NCI-H2107 (cell line): ENCODE results near the gene COL5A1.
"Not testable (repeated sequence)": the region's sequence is repeated elsewhere in the genome, so short reads cannot be mapped to it uniquely, and the experiment has no call there.

Experiments
- DNase-seq: peaks from one replicate; lab custom pipeline; 2025; lab: John Stamatoyannopoulos, UW

COL5A1 gene

GRCh38 chr9:134707731-134708671 lies 66.4 kb downstream of the COL5A1 start:
- no peak for DNase-seq

- no peak for DNase-seq
Observed at GRCh38 chr9:134708672-134709038, 67.1 kb downstream of the COL5A1 start.

DNA sequence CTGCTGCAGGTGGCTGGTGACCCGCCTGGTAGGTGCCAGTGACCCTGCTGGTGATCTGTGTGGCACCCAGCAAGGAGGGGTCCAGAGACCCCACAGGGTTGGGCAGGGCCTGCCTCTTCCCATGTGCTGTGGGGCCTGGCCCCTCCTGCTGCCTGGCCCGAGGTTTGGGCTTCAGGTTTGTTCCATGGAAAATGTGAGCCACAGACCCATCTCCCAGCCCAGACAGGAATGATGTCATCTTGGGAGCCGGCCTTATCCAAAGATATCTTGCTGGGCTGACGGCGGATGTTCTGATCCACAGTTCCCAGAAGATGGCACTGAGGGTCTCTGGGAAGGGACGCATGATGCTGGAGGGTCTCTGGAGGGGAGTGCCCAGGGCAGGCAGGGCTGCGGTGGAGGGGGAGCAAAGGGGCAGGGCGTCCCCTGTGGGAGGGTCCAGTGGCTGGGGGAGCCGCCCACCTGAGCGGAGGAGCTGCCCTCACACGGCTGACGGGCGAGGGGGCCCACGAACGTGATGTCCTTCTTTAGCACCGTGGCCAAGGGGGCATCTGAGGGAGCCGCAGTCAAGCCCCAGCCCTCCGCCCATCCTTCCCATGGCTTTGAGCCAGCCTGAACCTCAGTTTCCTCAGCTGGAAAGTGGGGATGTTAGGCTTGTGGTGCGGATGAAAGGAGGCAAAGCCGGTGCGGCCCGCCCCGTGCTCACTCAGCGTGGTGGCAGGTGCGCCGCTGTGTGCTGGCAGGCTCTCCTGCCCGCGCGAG lies 68.1 kb downstream of the COL5A1 start:
- no peak for DNase-seq

DNA sequence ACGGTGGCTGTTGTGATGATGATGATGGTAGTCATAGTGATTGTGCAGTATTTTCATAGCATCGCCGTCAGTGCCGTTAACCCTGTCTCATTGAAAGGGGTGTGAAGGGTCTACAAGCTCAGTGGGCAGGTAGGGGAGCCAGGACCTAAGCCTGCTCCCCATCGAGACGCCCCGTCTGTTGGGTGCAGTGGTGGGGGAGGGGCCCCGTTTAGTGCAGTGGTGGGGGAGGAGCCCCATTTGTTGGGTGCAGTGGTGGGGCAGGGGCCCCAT lies 68.6 kb downstream of the COL5A1 start:
- no peak for DNase-seq

- no peak for DNase-seq
Observed at GRCh38 chr9:134710901-134711300, 69.3 kb downstream of the COL5A1 start.

- no peak for DNase-seq
Observed at GRCh38 chr9:134712243-134712642, 70.6 kb downstream of the COL5A1 start.

DNA sequence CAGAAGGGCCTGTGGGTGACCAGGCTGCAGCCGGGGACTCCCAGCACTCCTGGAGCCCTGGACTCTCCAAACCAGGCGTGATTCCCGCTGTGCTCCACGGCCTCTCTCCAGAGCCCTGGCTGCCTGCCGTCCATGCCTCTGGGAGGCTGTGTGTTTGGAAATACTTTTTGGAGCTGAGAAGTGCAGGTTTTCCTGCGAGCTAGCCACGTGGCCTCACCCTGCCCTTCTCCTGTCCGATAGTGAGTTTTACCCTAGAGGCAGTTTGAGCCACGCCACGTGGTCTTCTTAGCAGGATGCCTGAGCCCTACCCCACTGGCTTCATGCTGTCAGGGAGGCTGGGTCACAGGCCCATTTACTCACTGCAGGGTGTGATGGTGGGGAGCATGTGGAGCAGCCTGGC lies 71.3 kb downstream of the COL5A1 start:
- DNase-seq: no peak

- DNase-seq: not testable (repeated sequence)
Observed at GRCh38 chr9:134715536-134715935, 73.9 kb downstream of the COL5A1 start.

GRCh38 chr9:134716067-134716466 lies 74.5 kb downstream of the COL5A1 start:
- DNase-seq: no peak

DNA sequence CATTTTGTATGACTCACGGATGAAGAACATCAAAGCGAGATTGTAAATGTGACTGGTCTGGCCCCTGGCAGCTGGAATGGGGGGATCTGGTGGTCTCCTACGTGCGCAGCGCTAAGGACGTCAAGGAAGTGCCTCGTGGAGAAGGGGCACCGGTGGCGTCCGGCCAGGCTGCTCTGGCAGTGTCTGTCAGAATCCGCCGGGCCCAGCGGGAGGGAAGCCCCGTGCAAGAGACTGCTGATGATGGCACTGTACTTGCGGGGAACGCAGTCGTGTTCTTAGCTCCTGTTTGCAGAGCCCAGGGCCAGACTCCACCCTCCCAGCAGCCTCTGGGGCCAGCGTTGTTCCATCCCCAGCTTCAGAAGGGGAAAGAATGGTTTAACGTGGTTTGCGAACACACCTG lies 75.5 kb downstream of the COL5A1 start:
- no peak for DNase-seq

- no peak for DNase-seq
Observed at GRCh38 chr9:134717924-134718645, 76.5 kb downstream of the COL5A1 start.

GRCh38 chr9:134719331-134719730 lies 77.7 kb downstream of the COL5A1 start:
- DNase-seq: no peak

DNA sequence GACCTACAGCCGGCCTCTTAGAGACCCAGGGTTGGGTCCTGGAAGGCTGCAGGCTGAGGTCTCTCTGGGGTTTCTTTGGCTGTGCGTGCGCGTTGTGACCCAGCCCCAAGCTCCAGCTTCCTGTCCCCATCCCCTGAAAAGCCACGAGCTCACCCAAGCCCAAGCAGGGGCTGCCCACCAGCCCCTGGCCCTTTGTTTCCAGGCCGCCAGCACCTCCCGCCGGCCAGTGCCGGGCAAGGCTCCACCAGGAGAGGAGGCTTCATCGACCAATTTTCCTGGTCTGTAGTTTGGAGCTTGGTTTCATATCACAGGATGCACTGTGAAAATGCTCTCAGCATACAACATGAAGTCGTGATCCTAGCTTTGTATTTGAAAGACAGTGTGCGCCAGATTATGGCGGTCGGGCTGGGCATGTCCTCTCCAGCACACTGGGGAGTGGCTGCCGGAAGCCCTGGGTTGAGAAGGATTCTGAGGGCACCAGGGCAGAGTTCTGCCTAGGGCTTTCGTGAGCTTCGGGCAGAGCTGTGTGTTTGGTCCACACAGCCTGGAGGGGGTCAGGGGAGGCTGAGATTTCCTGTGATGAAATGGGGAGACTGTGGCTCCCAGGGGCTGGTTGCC lies 78.6 kb downstream of the COL5A1 start:
- DNase-seq: no peak

- no peak for DNase-seq
Observed at GRCh38 chr9:134720796-134721195, 79.2 kb downstream of the COL5A1 start.

DNA sequence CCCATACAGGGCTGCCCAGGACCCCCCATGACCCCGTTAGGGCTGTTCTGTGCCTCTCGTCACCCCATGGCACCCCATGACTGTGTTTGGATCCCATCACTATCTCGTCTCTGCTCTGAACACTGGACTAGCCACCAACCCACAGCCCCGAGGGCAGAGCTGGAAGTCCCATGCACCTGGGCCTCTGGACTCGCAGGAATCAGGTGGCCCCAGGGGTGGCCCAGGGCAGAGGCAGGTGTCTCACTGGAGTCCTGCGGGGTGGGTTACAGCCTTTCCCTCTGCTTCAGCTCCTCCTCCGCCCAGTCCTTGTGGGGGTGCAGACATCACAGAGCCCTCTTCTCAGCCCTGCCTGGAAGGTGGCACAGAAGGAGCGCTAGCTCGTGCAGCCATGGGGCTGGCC lies 79.7 kb downstream of the COL5A1 start:
- DNase-seq: no peak

DNA sequence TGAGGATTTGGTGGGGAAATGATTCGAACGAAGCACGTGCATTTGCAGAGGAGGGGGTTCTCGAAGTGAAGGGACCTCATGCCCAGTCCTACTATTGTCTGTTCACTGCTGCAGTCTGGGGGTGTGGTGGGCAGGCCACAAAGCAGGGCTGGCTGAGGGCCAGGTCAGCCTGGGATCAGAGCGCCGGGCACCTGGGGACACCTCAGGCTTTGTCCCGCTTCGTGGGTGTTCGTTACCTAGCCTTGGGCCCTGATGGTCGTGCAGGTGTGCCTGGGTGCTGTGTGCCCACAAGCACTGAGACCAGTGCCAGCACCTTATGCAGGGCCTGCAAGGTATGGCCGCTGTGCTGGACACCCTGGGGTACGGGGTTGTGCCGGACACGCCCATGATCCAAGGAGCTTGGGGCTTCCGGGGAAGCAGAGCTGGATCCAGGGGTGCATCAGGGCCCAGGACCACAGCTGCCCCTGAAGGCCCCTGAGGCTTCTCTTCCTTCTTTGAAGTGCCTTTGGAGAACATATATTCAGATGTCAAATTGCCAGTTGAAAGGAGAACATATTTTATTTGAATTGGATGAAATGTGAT lies 80.6 kb downstream of the COL5A1 start:
- DNase-seq: no peak

GRCh38 chr9:134723037-134723436 lies 81.4 kb downstream of the COL5A1 start:
- DNase-seq: no peak

DNA sequence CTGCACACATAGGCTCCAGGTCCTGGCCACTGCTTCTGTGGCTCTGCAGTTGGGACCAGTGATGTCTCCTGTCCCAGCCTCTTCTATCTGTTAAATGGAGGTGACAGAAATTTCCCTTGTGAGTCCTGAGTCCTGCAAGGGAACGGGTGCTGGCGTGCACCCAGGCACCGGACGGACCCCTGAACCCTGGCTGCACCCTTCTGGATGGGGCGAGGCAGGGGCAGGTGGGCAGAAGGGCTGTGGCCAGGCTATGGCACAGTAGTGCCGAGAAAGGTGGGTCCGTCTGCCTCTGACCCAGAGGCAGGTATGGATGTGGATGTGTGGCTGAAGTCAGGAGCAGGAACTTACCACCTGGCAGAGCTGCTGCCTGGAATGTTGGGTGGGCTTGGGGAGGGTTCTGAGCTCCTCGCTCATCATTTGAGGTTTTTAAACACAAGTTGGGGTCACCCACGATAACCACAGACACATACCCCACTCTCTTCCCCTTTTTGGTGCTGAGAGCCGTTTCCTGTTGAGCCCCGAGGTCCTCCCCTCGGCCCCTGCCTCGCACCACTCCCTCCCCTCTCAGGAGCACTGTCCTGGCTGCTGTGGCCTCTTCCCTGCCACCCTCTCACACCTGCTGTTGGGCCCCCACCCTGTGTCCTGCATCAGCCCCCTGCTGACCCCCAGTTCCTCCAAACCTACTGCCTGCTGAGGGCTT lies 82.0 kb downstream of the COL5A1 start:
- DNase-seq: no peak

GRCh38 chr9:134724202-134724911 lies 82.8 kb downstream of the COL5A1 start:
- no peak for DNase-seq

- no peak for DNase-seq
Observed at GRCh38 chr9:134724912-134725604, 83.5 kb downstream of the COL5A1 start.
